Stimulated activated CD8-positive, alpha-beta memory T cell treated with anti-CD3 and anti-CD28 coated beads, Interleukin-7, amount 100 ng/mL, for 24 hours (primary cell): ENCODE measurements around the gene SLC25A20.
"Not testable (repeated sequence)": the region's sequence is repeated elsewhere in the genome, so short reads cannot be mapped to it uniquely, and the experiment has no call there.

Source experiments
- DNase-seq: peaks from one replicate; pipeline ENCODE4 v3.0.0-alpha.2; 2020; ENCODE audit warnings: low read depth

SLC25A20 gene

DNA sequence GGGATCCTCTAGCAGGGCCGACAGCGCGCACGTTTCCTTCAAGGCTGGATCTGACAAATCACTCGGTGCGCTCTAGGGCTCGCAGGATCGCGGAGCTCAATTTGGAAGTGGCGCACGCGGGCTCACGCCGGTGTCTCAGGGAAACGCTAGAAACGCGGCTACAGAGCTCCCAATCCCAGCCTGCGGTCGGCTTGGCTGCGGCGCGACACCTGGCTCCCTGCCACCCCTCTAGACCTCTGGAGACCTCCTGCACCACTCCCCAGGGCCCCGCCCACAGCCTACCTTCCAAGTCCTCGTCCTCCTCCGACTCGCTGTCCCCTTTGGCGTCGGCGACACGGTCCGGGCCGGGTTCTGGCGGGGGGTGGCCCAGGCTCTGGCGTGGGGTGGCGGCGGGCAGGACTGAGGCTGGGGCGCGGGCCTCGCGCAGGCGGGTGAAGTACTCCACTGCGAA, 51.6 kb downstream of the SLC25A20 start:
- DNase-seq = peak; percentile 15

DNA sequence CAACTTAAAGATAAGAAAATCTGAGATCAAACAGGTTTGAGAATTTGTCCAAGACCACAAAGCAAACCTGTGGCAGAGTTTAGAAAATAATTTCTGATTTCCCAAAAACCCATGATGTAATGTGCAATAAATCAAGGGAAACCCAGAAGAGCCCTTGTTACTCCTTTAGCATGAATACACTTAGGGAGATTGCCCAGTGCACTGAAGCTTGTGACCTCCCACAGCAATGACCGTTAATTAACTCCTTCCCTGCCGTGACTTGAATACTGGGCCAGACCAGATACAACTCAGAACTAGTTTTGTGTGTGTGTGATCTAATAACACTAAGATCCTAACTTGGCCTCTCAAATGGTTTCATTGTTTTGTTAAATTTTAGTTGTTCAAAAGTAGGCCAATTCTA, 53.5 kb downstream of the SLC25A20 start:
- no peak for DNase-seq

DNA sequence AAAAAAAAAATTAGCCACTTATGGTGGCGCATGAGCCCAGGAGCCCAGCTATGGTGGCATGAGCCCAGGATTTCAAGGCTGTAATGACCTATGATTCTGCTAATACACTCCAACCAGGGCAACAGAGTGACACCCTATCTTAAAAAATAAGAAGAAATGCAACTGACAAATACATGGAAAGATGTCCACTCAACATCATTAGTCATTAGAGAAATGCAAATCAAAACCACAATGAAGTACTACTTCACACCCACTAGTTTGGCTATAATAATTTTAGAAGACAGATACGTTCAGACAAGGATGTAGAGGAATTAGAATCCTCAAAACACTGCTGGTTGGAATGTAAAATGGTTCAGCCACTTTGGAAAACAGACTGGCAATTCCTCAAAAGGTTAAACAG, 61.5 kb downstream of the SLC25A20 start:
- DNase-seq = no peak

DNA sequence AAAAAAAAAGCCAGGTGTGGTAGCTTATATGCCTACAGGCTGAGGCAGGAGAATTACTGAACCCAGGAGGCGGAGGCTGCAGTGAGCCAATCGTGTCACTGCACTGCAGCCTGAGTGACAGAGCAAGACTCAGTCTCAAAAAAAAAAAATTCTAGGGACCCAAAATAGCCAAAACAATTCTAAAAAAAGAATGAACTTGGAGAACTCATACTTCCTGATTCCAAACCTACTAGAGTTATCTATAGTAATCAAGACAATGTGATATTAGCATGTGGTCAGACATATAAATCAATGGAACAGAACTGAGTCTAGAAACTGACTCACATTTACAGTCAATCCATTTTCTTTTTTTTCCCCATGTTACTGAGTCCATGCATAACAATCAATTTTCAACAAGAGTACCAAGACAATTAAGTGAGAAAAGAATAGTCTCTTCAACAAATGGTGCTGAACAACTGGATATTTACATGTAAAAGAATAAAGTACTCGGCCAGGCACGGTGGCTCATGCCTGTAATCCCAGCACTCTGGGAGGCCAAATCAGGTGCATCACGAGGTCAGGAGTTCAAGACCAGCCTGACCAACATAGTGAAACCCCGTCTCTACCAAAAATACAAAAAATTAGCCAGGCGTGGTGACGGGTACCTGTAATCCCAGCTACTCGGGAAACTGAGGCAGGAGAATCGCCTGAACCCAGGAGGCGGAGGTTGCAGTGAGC, 62.9 kb downstream of the SLC25A20 start:
- DNase-seq = no peak

DNA sequence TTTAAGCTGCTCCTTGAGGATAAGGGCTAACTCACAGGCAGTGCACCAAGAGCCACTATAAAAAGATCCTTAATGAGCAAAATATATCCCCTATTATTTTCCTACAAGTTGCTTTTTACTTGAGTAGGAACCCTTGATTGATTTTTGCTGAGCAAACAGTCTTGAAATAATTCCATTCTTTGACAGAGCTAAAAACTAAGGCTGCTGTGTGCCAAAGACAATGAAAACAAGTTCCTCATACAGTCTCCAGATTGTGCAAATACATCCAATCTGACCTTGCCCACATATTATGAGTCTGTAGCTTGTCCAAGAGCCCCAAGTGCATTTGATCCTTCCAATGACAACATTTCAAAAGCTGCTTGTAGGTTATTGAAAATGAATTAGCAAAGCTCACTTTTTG, 66.0 kb downstream of the SLC25A20 start:
- DNase-seq = no peak

DNA sequence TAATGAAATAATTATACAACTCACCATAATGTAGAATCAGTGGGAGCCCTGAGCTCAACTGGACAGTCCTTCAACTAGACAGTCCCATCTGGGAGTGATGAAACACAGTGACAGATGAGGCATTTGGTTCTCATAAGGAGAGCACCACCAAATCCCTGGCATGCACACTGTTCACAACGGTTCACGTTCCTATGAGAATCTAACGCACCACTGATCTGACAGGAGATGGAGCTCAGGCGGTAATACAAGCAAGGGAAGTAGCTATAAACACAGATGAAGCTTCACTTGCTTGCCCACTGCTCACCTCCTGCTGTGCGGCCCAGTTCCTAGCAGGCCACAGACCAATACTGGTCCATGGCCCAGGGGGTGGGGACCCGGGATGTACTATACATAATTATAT, 68.0 kb downstream of the SLC25A20 start:
- no peak for DNase-seq

DNA sequence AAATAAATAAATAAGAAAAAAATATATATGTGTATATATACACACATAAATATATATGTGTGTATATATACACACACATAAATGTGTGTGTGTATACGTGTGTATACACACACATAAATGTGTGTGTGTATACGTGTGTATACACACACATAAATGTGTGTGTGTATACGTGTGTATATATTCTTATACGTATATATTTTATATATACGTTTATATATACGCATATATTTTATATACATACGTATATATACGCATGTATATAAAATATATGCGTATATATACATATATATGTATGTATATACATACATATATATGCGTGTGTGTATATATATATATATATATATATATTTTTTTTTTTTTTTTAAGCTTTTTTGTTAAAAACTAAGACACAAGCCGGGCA, 69.2 kb downstream of the SLC25A20 start:
- not testable (repeated sequence) for DNase-seq

DNA sequence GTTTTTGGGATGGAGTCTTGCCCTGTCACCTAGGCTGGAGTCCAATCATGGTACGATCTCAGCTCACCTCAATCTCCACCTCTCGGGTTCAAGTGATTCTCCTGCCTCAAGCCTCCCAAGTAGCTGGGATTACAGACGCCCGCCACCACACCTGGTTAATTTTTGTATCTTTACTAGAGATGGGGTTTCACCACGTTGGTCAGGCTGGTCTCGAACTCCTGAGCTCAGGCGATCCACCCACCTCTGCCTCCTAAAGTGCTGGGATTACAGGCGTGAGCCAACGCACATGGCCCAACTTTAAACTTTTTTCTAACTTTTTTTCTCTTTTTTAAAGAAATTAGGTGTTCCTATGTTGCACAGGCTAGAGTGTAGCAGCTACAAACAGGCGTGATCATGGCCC, 70.8 kb downstream of the SLC25A20 start:
- not testable (repeated sequence) for DNase-seq

DNA sequence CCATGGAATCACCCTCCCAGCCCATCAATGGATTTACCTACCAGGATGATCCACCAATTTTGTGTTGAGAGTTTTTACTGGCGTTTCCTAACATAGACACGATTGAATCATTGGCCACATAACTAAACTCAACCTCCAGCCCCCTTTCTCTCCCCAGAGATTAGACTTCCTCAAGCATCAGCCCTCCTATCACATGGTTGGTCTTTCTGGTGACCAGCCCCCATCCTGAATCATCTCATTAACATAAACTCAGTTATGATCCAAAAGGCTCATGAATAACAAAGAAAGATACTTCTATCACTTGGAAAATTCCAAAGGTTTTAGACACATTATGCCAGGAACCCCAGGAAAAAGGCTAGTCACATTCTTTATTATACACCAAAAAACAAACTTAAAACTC, 72.2 kb downstream of the SLC25A20 start:
- DNase-seq = no peak

DNA sequence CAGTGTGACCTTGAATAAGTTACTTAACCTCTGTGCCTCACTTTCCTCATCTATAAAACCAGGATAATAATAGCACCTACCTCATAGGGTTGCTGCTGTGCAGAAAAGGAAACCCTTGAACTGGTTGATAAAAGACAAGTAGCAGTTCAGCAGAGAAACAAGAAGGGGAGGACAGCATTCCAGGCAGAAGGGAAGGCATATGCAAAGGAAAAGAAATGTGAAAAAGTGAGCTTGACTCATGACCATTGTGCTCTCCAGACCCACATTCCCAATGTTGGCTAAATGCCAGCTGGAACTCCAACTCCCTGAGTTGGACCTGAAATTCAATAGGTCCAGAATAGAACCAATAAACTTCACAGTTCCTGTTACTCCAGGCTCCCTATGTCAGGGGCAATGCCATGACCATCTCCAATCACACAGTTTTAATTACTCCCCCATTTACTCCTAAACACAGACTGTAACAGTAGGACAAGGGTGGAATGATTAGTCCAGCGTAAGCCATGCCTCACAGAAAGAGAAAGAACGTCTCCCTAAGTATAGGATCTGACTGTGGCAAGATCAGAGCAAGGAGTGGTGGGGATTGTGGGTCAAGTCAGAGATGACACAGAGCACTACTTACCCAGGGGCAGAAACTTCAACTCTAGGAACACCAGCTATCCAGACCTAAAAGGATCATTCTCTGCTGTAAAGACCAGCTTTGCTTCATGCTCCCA, 77.9 kb downstream of the SLC25A20 start:
- DNase-seq = no peak

DNA sequence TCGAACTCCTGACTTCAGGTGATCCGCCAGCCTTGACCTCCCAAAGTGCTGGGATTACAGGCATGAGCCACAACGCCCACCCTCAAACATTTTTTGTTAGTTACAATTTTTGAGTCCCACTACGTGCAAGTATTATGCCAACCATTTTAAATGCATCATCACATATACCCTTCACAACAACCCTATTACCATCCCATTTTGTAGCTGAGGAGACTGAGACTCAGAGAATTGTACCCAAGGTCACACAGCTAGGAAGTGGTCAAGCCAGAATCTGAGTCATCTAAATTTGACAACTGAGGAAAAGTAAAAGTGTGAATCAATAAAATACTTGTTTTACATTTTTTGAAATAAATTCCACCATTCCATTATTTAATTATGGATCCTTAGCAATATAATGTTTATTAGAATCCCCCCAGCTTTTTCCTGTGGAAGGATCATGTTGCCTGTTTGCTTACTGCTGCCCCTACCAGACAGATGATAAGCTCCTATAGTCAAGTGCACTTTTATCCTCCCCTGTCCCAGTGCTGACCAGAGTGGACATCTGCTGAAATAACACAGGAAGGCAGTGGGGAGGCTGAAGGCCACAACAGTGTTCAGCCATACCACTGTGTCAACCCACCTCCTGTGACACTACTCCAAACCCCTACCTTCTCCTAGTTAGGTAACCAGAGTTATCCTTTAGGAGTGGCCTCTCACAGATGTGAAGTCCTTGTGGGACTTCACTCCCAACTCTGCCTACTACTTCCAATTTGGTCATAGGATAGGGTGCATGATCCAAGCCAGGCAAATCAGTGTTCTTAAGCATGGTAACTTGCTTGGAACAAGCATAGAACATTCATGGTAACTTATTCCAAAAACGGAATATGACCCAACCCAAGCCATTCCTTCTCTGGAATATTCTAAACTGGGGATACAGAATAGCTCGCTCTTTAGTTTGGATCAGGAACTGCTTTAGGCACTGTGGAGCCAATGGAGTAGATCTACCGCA, 79.2 kb downstream of the SLC25A20 start:
- no peak for DNase-seq

DNA sequence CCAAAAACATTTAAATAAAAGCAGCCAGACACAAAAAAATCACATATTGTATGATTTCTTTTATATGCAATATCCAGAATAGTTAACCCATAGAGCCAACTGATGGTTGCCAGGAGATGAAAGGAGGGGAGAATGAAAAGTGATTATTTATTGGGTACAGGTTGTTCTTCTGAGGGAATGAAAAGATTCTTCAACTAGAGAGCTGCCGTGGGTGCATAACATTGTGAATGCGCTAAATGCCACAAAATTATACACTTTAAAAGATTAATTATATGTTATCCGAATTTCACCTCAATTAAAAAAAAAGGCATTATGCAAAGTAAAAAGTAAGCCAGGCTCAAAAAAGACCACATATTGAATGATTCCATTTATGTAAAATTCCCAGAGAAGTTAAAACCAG, 87.2 kb downstream of the SLC25A20 start:
- no peak for DNase-seq
